AG08395 (cell line): ENCODE measurements around the gene IGF2BP2.
"Not testable (repeated sequence)": the region's sequence is repeated elsewhere in the genome, so short reads cannot be mapped to it uniquely, and the experiment has no call there.

Source experiments
- DNase-seq: peaks from one replicate; pipeline ENCODE4 v3.0.0; 2012; ENCODE audit warnings: mixed read lengths, low spot score

The IGF2BP2 gene

DNA sequence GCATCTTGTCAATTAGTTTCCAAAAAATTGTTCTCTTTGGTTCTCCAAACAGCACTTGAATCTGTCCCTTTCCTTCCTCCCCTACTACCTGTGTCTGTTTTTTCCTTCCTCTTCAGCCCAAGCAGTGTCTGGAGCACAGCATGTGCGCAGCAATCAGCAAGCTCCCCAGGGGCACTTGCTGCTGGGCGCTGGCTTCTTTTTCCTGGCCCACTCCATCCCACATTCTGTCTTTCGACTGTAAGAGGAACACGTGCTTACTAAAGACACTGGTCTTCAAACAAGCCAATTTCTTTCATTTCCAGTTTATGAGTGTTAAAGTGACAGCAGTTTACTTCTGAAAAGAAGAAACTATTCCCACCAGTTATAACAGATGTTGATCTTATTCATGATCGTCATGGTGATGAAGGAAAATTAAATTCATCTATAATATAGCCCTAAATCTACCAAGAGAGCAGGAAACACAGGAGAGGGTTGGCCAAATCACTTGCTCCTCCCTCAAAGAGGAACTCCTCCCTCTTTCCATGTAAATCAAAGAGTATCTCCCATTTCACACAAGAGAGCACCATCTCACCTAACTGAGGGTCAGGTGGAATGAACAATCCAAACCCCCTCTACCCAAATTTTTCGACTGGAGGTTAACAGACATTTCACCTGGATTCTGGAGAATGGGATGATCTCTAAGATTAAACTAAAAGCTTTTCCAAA, 115.4 kb downstream of the IGF2BP2 start:
- no peak for DNase-seq

DNA sequence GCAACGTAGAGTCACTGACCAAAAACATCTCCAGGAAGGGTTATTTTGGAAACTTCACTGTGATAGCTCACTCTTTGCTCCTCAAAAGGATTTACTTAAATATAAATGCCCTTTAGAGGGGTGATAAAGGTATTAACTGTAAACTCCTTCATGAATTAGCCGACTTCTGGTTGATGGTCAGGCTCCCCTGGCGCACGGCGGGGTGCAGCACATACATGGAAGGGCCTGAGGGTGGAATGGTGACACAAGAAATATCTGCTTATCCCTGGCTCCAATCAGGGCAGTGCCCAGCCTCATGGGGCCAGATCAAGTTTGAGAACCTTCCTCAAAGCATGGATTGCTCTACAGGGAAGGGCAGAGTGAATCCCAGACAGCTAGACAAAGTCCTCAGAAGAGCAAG, 116.5 kb downstream of the IGF2BP2 start:
- DNase-seq = no peak

DNA sequence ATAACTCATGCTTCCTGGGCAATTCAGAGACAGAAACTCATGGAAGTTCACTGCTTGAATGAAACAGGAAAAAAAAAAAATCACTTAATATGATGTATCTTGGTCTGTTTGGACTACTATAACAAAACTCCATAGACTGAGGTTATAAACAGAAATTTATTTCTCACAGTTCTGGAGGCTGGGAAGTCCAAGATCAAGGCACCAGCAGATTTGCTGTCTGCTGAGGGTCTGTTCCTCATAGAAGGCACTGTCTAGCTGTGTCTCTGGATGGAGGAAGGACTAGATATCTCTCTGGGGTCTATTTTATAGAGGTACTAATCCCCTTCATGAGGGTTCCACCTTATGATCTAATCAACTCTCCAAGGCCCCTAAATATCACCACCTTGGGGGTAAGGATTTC, 119.3 kb downstream of the IGF2BP2 start:
- no peak for DNase-seq

- no peak for DNase-seq
Observed at GRCh38 chr3:185702262-185703225, 122.3 kb downstream of the IGF2BP2 start.

DNA sequence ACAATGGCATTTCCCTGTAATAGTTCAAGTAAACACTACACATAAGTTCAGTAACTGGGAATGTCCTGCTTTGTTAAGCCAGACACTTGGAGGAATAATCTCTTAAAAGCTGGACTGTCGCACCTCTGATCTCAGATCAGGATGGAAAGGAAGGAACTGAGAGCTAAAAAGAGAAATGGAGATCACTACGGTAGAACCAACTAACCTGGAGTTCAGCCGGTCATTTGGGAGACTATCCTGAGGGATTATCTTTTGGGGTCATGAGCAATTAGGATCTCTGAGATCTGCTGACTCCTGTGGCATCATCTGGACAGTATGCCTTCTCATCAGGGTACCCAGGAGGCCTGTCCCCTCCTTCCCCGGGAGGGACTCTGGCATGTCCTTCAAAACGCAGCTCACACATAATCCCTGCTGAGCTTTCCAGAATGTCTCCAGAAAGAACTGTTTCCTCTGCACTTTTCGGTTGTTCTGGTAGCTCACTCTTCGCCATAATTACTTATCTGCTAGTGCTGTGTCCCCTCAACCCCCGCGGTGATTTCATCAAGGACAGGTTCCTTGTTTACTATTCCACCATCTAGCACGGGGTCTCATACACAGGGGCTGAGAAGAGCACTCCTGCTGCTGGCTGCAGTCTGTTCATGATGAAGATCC, 123.1 kb downstream of the IGF2BP2 start:
- DNase-seq = no peak

- DNase-seq = no peak
Observed at GRCh38 chr3:185699927-185700326, 124.9 kb downstream of the IGF2BP2 start.

- not testable (repeated sequence) for DNase-seq
Observed at GRCh38 chr3:185697228-185697627, 127.6 kb downstream of the IGF2BP2 start.

DNA sequence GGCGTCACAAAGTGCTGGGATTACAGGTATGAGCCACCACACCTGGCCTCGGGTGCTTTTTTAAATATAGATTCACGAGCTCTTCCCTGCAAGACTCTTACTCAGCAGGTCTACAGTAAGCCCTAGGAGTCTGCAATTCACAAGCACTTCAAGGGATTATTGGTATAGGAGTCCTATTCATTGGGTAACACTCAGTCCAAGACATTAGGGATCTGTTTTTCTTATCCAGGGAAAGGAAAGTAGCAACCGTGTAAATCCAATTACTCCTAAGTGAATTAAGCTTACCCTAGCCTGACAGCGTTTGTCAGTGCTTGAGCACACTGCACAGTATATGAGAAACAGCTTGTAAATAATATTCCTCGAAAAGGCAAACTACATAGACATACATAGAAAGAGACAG, 128.8 kb downstream of the IGF2BP2 start:
- DNase-seq = no peak

GRCh38 chr3:185693985-185694653, 130.7 kb downstream of the IGF2BP2 start:
- peak; percentile 56 for DNase-seq

- DNase-seq = no peak
Observed at GRCh38 chr3:185691622-185692021, 133.2 kb downstream of the IGF2BP2 start.

DNA sequence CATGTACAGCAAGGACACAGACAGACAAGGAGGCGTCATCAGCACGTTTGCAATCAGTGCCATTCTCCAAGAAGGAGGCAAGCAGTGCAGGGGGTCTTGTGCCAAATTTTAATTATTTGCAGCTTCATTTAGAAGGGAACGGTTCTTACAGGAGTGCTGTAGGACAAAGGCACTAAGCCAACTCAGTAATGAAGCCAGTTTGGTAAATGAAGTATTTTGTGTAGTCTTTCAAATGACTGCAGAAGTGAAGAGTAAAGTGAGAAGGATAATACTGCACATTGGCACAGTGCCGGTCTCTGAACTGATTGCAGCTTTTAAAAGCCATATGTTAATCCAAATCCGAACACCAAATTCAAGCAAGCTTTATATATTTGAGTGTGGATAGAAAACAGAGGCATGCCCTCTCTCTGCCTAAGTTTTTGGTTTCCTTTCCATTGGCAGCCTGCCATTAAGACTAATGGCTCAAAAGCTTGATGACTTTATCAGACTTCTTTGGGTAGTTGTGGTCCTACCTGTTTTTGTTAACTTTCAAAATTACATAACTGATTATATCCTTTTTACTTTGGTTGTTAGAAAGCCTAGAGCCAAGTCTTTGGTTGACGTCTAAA, 137.5 kb downstream of the IGF2BP2 start:
- no peak for DNase-seq

DNA sequence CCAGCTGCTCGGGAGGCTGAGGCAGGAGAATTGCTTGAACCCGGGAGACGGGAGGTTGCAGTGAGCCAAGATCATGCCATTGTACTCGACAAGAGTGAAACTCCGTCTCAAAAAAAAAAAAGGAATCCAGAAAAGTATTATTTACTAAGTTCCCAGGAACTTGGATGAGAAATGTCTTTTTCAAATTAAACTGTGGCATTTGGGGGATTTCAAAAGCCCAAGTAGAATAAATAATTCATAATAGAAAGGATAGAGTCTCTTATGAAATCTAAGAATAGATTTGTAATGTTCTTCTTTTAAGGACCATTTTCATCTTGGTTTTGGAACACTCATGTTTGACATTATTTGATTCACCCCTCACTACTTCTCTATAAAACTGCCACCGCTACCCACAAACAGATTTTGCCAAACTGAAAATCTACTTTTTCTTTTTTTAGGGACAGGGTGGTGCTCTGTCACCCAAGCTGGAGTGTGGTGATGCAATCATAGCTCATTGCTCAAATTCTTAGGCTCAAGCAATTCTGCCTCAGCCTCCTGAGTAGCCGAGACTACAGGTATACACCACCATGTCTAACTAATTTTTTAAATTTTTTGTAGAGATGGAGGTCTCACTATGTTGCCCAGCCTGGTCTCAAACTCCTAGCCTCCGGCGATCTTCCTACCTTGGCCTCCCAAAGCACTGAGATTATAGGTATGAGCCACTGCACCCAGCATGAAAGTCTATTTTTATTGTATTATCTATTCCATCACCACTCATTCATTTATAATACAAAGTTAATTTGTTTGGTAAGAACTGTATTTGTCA, 139.4 kb downstream of the IGF2BP2 start:
- DNase-seq = no peak

DNA sequence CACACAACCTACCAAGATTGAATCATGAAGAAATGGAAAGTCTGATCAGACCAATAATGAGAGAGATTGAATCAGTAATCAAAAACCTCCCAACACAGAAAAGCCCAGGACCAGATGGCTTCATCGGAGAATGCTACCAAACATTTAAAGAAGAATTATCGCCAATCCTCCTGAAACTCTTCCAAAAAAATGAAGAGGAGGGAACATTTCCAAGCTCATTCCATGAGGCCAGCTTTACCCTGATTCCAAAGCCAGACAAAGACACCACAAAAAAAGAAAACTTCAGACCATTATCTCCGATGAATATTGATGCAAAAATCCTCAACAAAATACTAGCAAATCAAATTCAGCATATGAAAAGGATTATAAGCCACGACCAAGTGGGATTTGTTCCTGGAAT, 144.6 kb downstream of the IGF2BP2 start:
- no peak for DNase-seq

DNA sequence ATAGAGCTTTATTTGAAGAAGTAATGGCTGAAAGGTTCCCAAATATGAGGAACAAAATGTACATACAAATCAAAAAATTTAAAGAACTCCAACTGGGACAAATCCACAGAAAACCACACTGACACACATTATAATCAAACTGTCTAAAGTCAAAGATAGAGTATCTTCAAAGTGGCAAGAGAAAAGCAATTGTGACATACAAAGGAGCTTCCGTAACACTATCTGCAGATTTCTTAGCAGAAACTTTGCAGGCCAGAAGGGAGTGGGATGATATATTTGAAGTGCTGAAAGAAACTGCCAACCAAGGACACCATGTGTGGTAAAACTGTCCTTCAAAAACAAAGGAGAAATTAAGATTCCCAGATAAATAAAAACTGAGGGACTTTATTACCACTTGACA, 146.8 kb downstream of the IGF2BP2 start:
- DNase-seq = no peak

DNA sequence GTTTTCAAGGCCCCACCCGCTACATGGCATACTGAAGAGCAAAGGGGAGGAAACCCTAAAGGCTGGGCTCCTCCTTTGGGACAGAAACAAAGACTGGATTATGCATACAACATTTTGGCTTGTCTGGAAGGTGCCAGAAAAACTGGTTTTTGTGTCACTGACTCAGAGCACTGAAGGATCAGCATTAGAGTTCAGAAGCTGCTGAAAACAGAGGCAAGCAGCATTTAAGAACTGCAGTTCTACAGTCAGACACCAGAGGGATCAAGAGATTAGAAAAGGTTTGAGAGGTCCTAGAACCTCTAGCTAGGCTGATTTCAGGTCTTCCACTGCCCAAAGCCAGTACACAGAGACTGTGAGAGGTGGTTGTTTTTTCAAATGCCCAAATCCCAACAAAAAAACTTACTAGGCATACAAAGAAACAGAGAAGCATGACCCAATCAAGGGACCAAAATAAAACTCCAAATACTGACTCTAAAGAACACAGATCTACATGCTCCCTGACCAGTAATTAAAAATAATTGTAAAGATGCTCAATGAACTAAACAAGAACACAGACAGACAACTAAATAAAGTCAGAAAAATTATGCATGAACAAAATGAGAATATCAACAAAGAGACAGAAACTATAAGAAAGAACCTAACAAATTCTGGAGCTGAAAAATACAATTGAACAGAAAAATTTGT, 147.6 kb downstream of the IGF2BP2 start:
- peak; percentile 83 for DNase-seq

DNA sequence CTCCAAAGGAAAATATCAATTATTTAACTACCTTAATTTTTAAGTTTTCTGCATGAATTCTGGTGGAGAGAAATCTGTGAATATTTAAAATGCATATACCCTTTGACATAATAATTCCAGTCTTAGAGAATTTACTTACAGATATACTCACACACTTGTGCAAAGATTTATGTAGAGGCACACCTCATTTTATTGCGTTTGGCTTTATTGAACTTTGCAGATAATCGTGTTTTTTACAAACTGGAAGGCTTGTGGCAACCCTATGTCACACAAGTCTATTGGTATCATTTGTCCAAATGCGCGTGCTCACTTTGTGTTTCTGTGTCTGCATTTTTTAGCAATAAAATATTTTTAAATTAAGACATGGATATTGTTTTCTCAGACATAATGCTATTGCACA, 157.3 kb downstream of the IGF2BP2 start:
- no peak for DNase-seq

DNA sequence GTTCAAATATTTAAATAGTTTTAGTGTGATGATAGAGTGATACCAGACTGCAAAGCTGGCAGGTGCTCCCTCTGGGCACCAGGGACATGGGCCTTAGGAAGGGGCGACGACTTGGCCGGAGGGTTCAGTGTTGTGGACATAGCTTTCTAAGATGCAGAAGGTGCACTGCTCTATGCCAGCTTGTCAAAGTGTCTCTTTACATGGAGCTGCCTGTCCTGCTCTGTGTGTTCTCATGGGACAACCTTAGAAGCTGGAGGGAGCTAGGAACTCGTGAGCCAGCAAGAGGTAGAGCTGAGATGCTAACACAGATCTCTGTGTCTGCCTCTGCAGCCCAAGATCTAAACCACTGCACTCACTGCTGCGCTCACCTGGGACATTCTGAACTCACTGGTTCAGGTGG, 160.9 kb downstream of the IGF2BP2 start:
- DNase-seq = no peak

- DNase-seq = no peak
Observed at GRCh38 chr3:185661772-185662171, 163.1 kb downstream of the IGF2BP2 start.

- DNase-seq = not testable (repeated sequence)
Observed at GRCh38 chr3:185661296-185661695, 163.5 kb downstream of the IGF2BP2 start.
